GM23338 (cell line): ENCODE results near the gene DCAF5. TPM values are rescaled to one million over a fixed set of nuclear protein-coding genes. Genes with fewer than 3 reads are reported as not detected.

Source experiments
- ATAC-seq: fragments of 200-7000 bp; cut with Tn5 transposase; 3 replicates; pipeline ENCODE4 v1.9.1; 2020
- DNase-seq: peaks from one replicate; pipeline ENCODE4 v3.0.0-alpha.2; 2015; ENCODE audit warnings: low spot score
- H2AFZ ChIP-seq: fragments of 200-600 bp; sonication (generic); 2 replicates; pipeline ENCODE4 v1.8.0; 2016; ENCODE audit warnings: antibody characterized with exemption, mild to moderate bottlenecking, moderate library complexity
- H3F3A ChIP-seq: fragments of 200-600 bp; sonication (generic); replicated peaks from 2 replicates; pipeline ENCODE4 v1.8.0; 2017; ENCODE audit warnings: antibody characterized with exemption, mixed run types, low read depth
- H3K27ac ChIP-seq: fragments of 200-600 bp; sonication (generic); 2 replicates; pipeline ENCODE4 v1.6.1; 2016; ENCODE audit warnings: low read depth
- H3K27me3 ChIP-seq: fragments of 200-600 bp; sonication (generic); 2 replicates; pipeline ENCODE4 v1.8.0; 2016; ENCODE audit warnings: mild to moderate bottlenecking, mixed run types, moderate library complexity; ENCODE audit not compliant: insufficient read depth
- H3K36me3 ChIP-seq: fragments of 200-600 bp; sonication (generic); 2 replicates; pipeline ENCODE4 v1.8.0; 2016; ENCODE audit warnings: mild to moderate bottlenecking; ENCODE audit not compliant: insufficient read depth
- H3K4me1 ChIP-seq: fragments of 200-600 bp; sonication (generic); 2 replicates; pipeline ENCODE4 v1.8.0; 2016; ENCODE audit warnings: mild to moderate bottlenecking, moderate library complexity; ENCODE audit not compliant: insufficient read depth
- H3K4me2 ChIP-seq: fragments of 200-600 bp; sonication (generic); 2 replicates; pipeline ENCODE4 v1.7.1; 2017; ENCODE audit warnings: mixed run types
- H3K4me3 ChIP-seq: fragments of 200-600 bp; sonication (generic); 2 replicates; pipeline ENCODE4 v1.6.1; 2016; ENCODE audit warnings: mixed run types
- H3K79me2 ChIP-seq: fragments of 200-600 bp; sonication (generic); replicated peaks from 2 replicates; pipeline ENCODE4 v1.8.0; 2017; ENCODE audit warnings: mild to moderate bottlenecking; ENCODE audit not compliant: insufficient read depth
- H3K9me2 ChIP-seq: fragments of 200-600 bp; sonication (generic); 2 replicates; pipeline ENCODE4 v1.8.0; 2017; ENCODE audit not compliant: insufficient read depth
- H4K20me1 ChIP-seq: fragments of 200-600 bp; sonication (generic); replicated peaks from 2 replicates; pipeline ENCODE4 v1.8.0; 2017; ENCODE audit warnings: mild to moderate bottlenecking; ENCODE audit not compliant: insufficient read depth
- H3K27ac Mint-ChIP-seq: 2 replicates; pipeline ENCODE4 v1.8.0; 2020; ENCODE audit warnings: inconsistent platforms, mild to moderate bottlenecking, moderate library complexity, mixed read lengths
- H3K27me3 Mint-ChIP-seq: 3 replicates; pipeline ENCODE4 v1.8.0; 2022; ENCODE audit warnings: low read depth, mild to moderate bottlenecking, moderate library complexity, mixed read lengths, inconsistent platforms; ENCODE audit not compliant: insufficient read depth, poor library complexity
- H3K36me3 Mint-ChIP-seq: 3 replicates; pipeline ENCODE4 v1.8.0; 2021; ENCODE audit warnings: low read depth, mild to moderate bottlenecking, inconsistent platforms, moderate library complexity, mixed read lengths
- H3K4me1 Mint-ChIP-seq: 3 replicates; pipeline ENCODE4 v1.8.0; 2020; ENCODE audit warnings: mild to moderate bottlenecking, inconsistent platforms, mixed read lengths
- H3K4me3 Mint-ChIP-seq: 3 replicates; pipeline ENCODE4 v1.8.0; 2021; ENCODE audit warnings: moderate library complexity, mild to moderate bottlenecking, inconsistent platforms, mixed read lengths
- H3K9me3 Mint-ChIP-seq: 3 replicates; pipeline ENCODE4 v1.8.0; 2020; ENCODE audit warnings: moderate library complexity, mild to moderate bottlenecking, inconsistent platforms, mixed read lengths
- CREB1 ChIP-seq: fragments of 250-450 bp; sonication (Bioruptor Pico); IDR thresholded peaks from 2 replicates; pipeline ENCODE4 v1.5.0; 2020; ENCODE audit warnings: low read depth, mild to moderate bottlenecking, moderate library complexity
- CTCF ChIP-seq, 2 experiments: fragments of 200-600 bp in 1 of 2; sonication (generic) in 1 of 2; conservative IDR thresholded peaks; 2 replicates each; pipeline versions ENCODE4 v1.5.1 to v1.6.1; 2016 to 2017; ENCODE audit warnings: antibody characterized with exemption in 2 of 2, low read depth in 2 of 2, mild to moderate bottlenecking in 2 of 2, moderate library complexity in 1 of 2
- ETS1 ChIP-seq: IDR thresholded peaks from 2 replicates; pipeline ENCODE4 v1.6.1; 2016; ENCODE audit warnings: antibody characterized with exemption
- EZH2 ChIP-seq: fragments of 200-600 bp; sonication (generic); IDR thresholded peaks from one replicate; pipeline ENCODE4 v1.8.0; 2017; ENCODE audit warnings: antibody characterized with exemption, mild to moderate bottlenecking, low read depth; ENCODE audit not compliant: unreplicated experiment
- EZH2phosphoT487 ChIP-seq: fragments of 200-600 bp; sonication (generic); IDR thresholded peaks from one replicate; pipeline ENCODE4 v1.8.1; 2018; ENCODE audit warnings: antibody characterized with exemption; ENCODE audit not compliant: unreplicated experiment
- JUNB ChIP-seq: IDR thresholded peaks from one replicate; pipeline ENCODE4 v1.6.1; 2016; ENCODE audit warnings: antibody characterized with exemption; ENCODE audit not compliant: unreplicated experiment
- NANOG ChIP-seq: IDR thresholded peaks from 2 replicates; pipeline ENCODE4 v1.6.1; 2016; ENCODE audit warnings: antibody characterized with exemption, borderline replicate concordance
- STAT1 ChIP-seq: IDR thresholded peaks from one replicate; pipeline ENCODE4 v1.6.1; 2016; ENCODE audit warnings: antibody characterized with exemption; ENCODE audit not compliant: unreplicated experiment
- ZNF114 ChIP-seq: fragments of 250-450 bp; sonication (Bioruptor Pico); IDR thresholded peaks from 2 replicates; pipeline ENCODE4 v1.5.0; 2020; ENCODE audit warnings: mild to moderate bottlenecking, moderate library complexity
- ZNF331 ChIP-seq: fragments of 250-450 bp; sonication (Bioruptor Pico); IDR thresholded peaks from 2 replicates; pipeline ENCODE4 v1.5.0; 2020; ENCODE audit warnings: low read depth, mild to moderate bottlenecking, moderate library complexity
- ZNF462 ChIP-seq: fragments of 250-450 bp; sonication (Bioruptor Pico); IDR thresholded peaks from 2 replicates; pipeline ENCODE4 v1.5.0; 2020; ENCODE audit warnings: mild to moderate bottlenecking, moderate library complexity
- polyA plus RNA-seq: library from polyadenylated mRNA; unstranded; fragments of >200 nt; fragmentation: Nextera tagmentation; extraction: Ambion mirVana; gene quantifications from 2 replicates; pipeline ENCODE4 v1.2.1, GENCODE V29; 2016
- total RNA-seq: library from RNA; depleted of rRNA; stranded (reverse); fragments of >200 nt; shearing (Covaris generic); gene quantifications from 2 replicates; pipeline ENCODE4 v1.2.3, GENCODE V29; 2014
- TF ChIP-seq, protein P1 (sequence below): IDR thresholded peaks from one replicate; pipeline ENCODE4 v1.6.1; 2018; ENCODE audit warnings: antibody characterized with exemption; ENCODE audit not compliant: unreplicated experiment

DCAF5 gene
- total and polyA plus RNA-seq, 2 experiments from 2014 or later: 14.0 to 15.2 TPM

DNA sequence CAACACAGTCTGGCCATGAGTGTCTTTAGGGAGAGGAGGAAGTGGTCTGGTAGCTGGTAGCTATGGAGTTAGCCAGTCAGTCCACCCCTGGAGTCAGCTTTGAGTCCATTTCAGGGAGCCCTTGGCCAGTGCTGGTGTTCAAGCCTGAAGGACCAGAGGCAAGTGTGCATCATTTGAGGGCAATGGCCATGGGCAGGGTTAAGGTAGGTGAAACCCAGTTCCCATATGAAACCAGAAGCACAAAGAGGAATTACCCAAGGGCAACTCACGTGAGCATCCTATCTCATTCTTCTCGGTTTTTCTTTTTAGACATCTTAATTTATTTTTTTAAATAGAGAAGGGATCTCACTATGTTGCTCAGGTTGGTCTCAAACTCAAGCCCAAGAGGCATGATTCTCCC is 112.6 kb downstream of the DCAF5 start:
- no peak for DNase-seq
- no peaks in the 10 kb centered on the region for H3K36me3 ChIP-seq
- H3K9me3 Mint-ChIP-seq: no peaks in the 10 kb centered on the region
- no peak overlapping the region for H3K4me3 Mint-ChIP-seq
- H4K20me1 ChIP-seq: no peaks in the 10 kb centered on the region
- H3K4me1 Mint-ChIP-seq: peaks cover 52% of the 10 kb centered on the region
- H3K27ac Mint-ChIP-seq: no peak overlapping the region
- no peaks in the 10 kb centered on the region for H3K27me3 ChIP-seq
- ATAC-seq: no peak
- no peak overlapping the region for H3K27ac ChIP-seq
- H3F3A ChIP-seq: 0 out of 2 replicates have a peak, but pooled peaks cover 3% of the 10 kb centered on the region
- no peaks in the 10 kb centered on the region for H3K79me2 ChIP-seq
- H2AFZ ChIP-seq: no peak overlapping the region
- H3K4me3 ChIP-seq: no peak overlapping the region
- no peak overlapping the region for H3K4me2 ChIP-seq
- H3K4me1 ChIP-seq: peaks cover 25% of the 10 kb centered on the region
- peaks cover 18% of the 10 kb centered on the region for H3K27me3 Mint-ChIP-seq
- H3K9me2 ChIP-seq: peaks cover 3% of the 10 kb centered on the region; the same call in 1 of the 2 replicates
- TF ChIP-seq NANOG (no peak), EZH2phosphoT487 (no peak), ZNF331 (CRISPR knock-in tag) (no peak), ZNF114 (CRISPR knock-in tag) (no peak), CREB1 (CRISPR knock-in tag) (no peak), JUNB (no peak), CTCF (conservative IDR thresholded peaks at IDR 0.05; ENCODE audit: low read depth in 2 of 2) (no peak), EZH2 (no peak), STAT1 (no peak), ZNF462 (CRISPR knock-in tag) (no peak), ETS1 (no peak)
- TF ChIP-seq, protein P1, sequence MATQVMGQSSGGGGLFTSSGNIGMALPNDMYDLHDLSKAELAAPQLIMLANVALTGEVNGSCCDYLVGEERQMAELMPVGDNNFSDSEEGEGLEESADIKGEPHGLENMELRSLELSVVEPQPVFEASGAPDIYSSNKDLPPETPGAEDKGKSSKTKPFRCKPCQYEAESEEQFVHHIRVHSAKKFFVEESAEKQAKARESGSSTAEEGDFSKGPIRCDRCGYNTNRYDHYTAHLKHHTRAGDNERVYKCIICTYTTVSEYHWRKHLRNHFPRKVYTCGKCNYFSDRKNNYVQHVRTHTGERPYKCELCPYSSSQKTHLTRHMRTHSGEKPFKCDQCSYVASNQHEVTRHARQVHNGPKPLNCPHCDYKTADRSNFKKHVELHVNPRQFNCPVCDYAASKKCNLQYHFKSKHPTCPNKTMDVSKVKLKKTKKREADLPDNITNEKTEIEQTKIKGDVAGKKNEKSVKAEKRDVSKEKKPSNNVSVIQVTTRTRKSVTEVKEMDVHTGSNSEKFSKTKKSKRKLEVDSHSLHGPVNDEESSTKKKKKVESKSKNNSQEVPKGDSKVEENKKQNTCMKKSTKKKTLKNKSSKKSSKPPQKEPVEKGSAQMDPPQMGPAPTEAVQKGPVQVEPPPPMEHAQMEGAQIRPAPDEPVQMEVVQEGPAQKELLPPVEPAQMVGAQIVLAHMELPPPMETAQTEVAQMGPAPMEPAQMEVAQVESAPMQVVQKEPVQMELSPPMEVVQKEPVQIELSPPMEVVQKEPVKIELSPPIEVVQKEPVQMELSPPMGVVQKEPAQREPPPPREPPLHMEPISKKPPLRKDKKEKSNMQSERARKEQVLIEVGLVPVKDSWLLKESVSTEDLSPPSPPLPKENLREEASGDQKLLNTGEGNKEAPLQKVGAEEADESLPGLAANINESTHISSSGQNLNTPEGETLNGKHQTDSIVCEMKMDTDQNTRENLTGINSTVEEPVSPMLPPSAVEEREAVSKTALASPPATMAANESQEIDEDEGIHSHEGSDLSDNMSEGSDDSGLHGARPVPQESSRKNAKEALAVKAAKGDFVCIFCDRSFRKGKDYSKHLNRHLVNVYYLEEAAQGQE: no peak
- no peaks in the 10 kb centered on the region for H3K36me3 Mint-ChIP-seq
